Measurements from ENCODE around the gene SELENOO.

DNA sequence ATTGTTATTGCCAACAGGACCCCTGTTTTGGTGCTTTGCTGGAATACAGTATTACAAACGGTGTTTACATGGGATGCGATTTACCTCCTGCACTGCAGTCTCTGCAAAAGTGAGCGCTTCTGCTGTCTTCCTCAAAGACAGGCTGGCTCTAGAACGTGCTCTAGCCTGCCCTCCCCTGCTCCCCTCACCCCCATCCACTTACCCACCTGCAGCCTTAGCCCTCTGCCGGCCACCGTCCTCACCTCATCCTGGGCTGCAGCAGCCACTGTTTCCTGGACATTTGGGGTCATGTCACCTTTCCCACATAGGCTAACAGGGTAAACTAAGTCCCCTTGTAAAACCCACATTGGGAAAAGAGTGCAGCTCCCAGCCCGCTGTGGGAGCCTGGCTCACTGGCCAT lies 39.9 kb upstream of the SELENOO start:
- TF ChIP-seq CTCF (IDR thresholded peaks at IDR 0.05): no peak
- no peak for TF ChIP-seq POLR2A (IDR thresholded peaks at IDR 0.05)

Measured in Peyer's patch (tissue), 4 donors.